OCI-LY1 (cell line): ENCODE results near the gene NTHL1.

Experiments used
- H2AFZ ChIP-seq: fragments of 200-600 bp; sonication (generic), shearing (Covaris generic); 2 replicates; pipeline ENCODE4 v1.6.0; 2014; ENCODE audit warnings: antibody characterized with exemption, mild to moderate bottlenecking, low read length
- H3F3A ChIP-seq: fragments of 200-600 bp; sonication (generic), shearing (Covaris generic); 2 replicates; pipeline ENCODE4 v1.6.0; 2014; ENCODE audit warnings: mild to moderate bottlenecking, antibody characterized with exemption, low read length, moderate library complexity; ENCODE audit not compliant: insufficient read depth
- H3K27ac ChIP-seq: fragments of 200-600 bp; sonication (generic); 2 replicates; pipeline ENCODE4 v1.5.1; 2014; ENCODE audit warnings: low read length, mixed run types, mild to moderate bottlenecking, low read depth; ENCODE audit not compliant: poor library complexity, severe bottlenecking
- H3K27me3 ChIP-seq: fragments of 200-600 bp; sonication (generic); 2 replicates; pipeline ENCODE4 v1.6.0; 2014; ENCODE audit warnings: antibody characterized with exemption, mild to moderate bottlenecking, low read length, moderate library complexity; ENCODE audit not compliant: insufficient read depth
- H3K36me3 ChIP-seq: fragments of 200-600 bp; sonication (generic); 2 replicates; pipeline ENCODE4 v1.6.1; 2014; ENCODE audit warnings: mild to moderate bottlenecking, antibody characterized with exemption, low read length, moderate library complexity, mixed read lengths; ENCODE audit not compliant: insufficient read depth
- H3K4me1 ChIP-seq: fragments of 200-600 bp; sonication (generic); 2 replicates; pipeline ENCODE4 v1.5.1; 2014; ENCODE audit warnings: mild to moderate bottlenecking, low read length, moderate library complexity; ENCODE audit not compliant: insufficient read depth, severe bottlenecking
- H3K4me2 ChIP-seq: fragments of 200-600 bp; sonication (generic), shearing (Covaris generic); 2 replicates; pipeline ENCODE4 v1.6.1; 2014; ENCODE audit warnings: low read length
- H3K4me3 ChIP-seq: fragments of 200-600 bp; sonication (generic); 2 replicates; pipeline ENCODE4 v1.5.1; 2014; ENCODE audit warnings: low read length, low read depth, mild to moderate bottlenecking, mixed read lengths; ENCODE audit not compliant: poor library complexity, severe bottlenecking
- H3K79me2 ChIP-seq: fragments of 200-600 bp; shearing (Covaris generic); 2 replicates; pipeline ENCODE4 v1.6.1; 2016; ENCODE audit warnings: mixed run types, low read length, mixed read lengths; ENCODE audit not compliant: insufficient read depth
- H3K9ac ChIP-seq: fragments of 200-600 bp; sonication (generic), shearing (Covaris generic); 2 replicates; pipeline ENCODE4 v1.6.1; 2014; ENCODE audit warnings: mild to moderate bottlenecking, low read length, mixed read lengths
- H3K9me2 ChIP-seq: fragments of 200-600 bp; sonication (generic), shearing (Covaris generic); 2 replicates; pipeline ENCODE4 v1.6.1; 2014; ENCODE audit warnings: low read depth, mild to moderate bottlenecking, low read length, mixed read lengths
- H3K9me3 ChIP-seq: fragments of 200-600 bp; shearing (Covaris generic); 2 replicates; pipeline ENCODE4 v1.6.1; 2014; ENCODE audit warnings: low read length, mixed read lengths
- H4K20me1 ChIP-seq: fragments of 200-600 bp; sonication (generic), shearing (Covaris generic); 2 replicates; pipeline ENCODE4 v1.6.0; 2016; ENCODE audit warnings: mild to moderate bottlenecking, low read length; ENCODE audit not compliant: insufficient read depth
- CTCF ChIP-seq: fragments of 200-600 bp; sonication (generic), shearing (Covaris generic); IDR thresholded peaks from 2 replicates; pipeline ENCODE4 v1.5.1; 2017; ENCODE audit warnings: mild to moderate bottlenecking, antibody characterized with exemption, low read length, moderate library complexity, mixed read lengths
- EZH2 ChIP-seq: fragments of 200-600 bp; sonication (generic), shearing (Covaris generic); IDR thresholded peaks from 2 replicates; pipeline ENCODE4 v1.8.0; 2017; ENCODE audit warnings: borderline replicate concordance, mixed run types, mild to moderate bottlenecking, antibody characterized with exemption, low read length, moderate library complexity, mixed read lengths

NTHL1 gene

GRCh38 chr16:2058420-2058819 is 10.8 kb upstream of the NTHL1 start:
- peaks cover 21% of the 10 kb centered on the region for H3K36me3 ChIP-seq
- peaks cover 26% of the 10 kb centered on the region for H3K4me1 ChIP-seq
- H3K79me2 ChIP-seq, result no peaks in the 10 kb centered on the region
- H4K20me1 ChIP-seq, result no peaks in the 10 kb centered on the region
- no peak overlapping the region for H2AFZ ChIP-seq
- H3K9me3 ChIP-seq, result no peaks in the 10 kb centered on the region
- no peak overlapping the region for H3K9ac ChIP-seq
- peak overlapping the region; percentile 9 for H3K27ac ChIP-seq
- H3K4me3 ChIP-seq, result no peak overlapping the region
- TF ChIP-seq CTCF (no peak), EZH2 (no peak)
- no peaks in the 10 kb centered on the region for H3F3A ChIP-seq
- H3K4me2 ChIP-seq, result no peak overlapping the region
- H3K9me2 ChIP-seq, result no peaks in the 10 kb centered on the region
- H3K27me3 ChIP-seq, result no peaks in the 10 kb centered on the region

DNA sequence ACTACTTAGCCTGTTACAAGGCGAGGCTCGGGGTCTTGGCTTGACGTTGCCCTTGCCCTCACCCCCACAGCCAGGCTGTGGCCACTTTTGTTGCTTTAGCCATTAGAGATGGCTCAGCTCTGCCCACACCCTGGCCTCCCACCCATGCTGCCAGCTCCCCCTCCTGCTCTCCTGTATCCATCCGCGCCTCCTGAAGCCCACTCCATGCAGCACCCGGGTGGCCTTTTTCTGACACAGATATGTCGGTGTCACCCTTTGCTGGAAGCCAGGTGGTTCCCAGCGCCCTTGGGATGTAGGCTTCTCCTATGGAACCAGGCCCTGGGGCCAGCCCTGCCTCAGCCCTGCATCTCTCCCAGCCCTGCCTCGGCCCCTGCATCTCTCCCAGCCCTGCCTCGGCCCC is 9.8 kb upstream of the NTHL1 start:
- Histone ChIP-seq H3K9ac (no peak overlapping the region), H3K79me2 (no peaks in the 10 kb centered on the region), H3K4me1 (peaks cover 26% of the 10 kb centered on the region), H3K36me3 (peaks cover 24% of the 10 kb centered on the region), H3K9me3 (no peaks in the 10 kb centered on the region), H3K9me2 (no peaks in the 10 kb centered on the region), H3K4me2 (no peak overlapping the region), H3K27me3 (no peaks in the 10 kb centered on the region), H2AFZ (no peak overlapping the region), H4K20me1 (no peaks in the 10 kb centered on the region), H3K27ac (no peak overlapping the region), H3F3A (no peaks in the 10 kb centered on the region), H3K4me3 (no peak overlapping the region)
- TF ChIP-seq EZH2 (no peak), CTCF (no peak)

DNA sequence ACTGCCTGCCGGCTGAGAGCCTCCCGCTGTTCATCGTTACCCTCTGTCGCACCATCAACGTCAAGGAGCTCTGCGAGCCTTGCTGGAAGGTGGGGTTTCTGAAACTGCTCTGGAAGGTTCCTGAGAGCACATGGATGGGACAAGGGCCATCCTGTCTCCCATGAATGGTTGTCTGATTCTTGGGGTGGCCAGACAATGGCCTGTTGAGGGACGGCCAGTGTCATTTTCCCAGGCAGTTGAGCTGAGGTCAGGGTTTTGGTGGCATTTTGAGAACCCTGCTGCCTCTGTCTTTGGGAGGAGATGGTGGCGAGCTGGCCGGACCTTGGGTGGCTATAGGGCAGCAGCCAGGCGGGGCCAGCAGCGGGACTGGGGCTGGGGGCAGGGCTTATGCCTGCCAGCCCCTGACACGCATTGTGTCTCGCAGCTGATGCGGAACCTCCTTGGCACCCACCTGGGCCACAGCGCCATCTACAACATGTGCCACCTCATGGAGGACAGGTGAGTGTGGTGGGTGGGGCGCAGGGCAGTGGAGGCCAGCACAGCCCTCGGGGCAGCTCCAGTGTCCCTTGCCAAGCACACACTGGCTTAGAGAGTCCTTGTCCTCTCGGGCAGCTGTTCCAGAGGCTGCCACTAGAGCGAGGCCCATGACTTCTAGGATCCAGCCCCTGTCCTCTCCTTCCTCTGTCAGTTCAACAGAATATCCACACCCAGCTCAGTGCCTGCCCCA is 9.2 kb upstream of the NTHL1 start:
- no peak overlapping the region for H3K9ac ChIP-seq
- no peaks in the 10 kb centered on the region for H3K9me3 ChIP-seq
- no peak overlapping the region for H3K27ac ChIP-seq
- H4K20me1 ChIP-seq, result no peaks in the 10 kb centered on the region
- H3K27me3 ChIP-seq, result no peaks in the 10 kb centered on the region
- peaks cover 26% of the 10 kb centered on the region for H3K4me1 ChIP-seq
- H3K4me3 ChIP-seq, result no peak overlapping the region
- no peaks in the 10 kb centered on the region for H3F3A ChIP-seq
- no peaks in the 10 kb centered on the region for H3K9me2 ChIP-seq
- TF ChIP-seq EZH2 (no peak), CTCF (no peak)
- H2AFZ ChIP-seq, result no peak overlapping the region
- H3K36me3 ChIP-seq, result peaks cover 30% of the 10 kb centered on the region
- H3K79me2 ChIP-seq, result no peaks in the 10 kb centered on the region
- no peak overlapping the region for H3K4me2 ChIP-seq
